GM10847 (cell line): ENCODE results near the gene FAM168A.
A peak's percentile ranks its signal among the peaks of the same experiment; 100 is the strongest.

ENCODE experiments used
- POLR2A ChIP-seq: IDR thresholded peaks from 2 replicates; pipeline ENCODE4 v1.6.1; 2011; ENCODE audit not compliant: insufficient read length; ENCODE audit errors: extremely low read depth

Gene FAM168A

DNA sequence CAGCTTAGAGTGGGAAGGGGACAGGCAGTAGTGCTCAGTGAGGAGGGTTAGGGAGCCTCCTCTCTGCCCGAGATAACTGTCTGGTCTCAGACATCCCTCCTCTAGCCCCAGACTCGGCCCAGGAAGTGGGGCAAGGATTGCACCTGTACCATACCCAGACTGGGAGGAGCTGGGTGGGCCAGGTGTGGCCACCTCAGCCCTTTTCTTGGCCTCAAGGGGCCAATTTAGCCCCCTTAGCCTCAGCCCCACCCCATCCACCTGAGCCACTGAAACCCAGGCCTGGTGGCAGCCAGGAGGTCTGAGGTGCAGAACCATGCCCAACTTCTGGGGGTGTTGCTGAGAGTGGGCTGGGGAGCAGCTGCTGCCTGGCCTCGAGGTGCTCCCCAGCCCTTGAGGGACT is 215.2 kb downstream of the FAM168A start:
- TF ChIP-seq POLR2A = no peak

DNA sequence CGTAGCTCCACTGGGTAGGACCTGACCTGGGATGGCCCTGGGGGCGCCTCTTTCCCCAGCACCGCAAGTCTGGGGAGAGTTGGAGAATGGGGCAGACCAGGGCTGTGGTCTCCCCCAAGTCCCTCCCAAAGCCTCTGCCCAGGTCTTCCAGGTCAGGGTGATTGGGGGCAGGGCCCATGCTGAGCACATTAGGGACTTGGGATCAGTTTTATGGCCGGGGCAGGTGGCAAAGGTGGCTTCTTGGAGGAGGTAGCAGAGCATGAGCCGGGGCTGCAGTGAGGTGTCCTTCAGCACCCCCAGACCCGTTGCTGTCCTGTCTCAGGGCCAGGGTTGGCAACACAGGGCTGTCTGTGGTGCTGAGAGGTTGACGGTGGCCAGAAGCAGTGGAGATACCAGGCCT is 215.7 kb downstream of the FAM168A start:
- no peak for TF ChIP-seq POLR2A

DNA sequence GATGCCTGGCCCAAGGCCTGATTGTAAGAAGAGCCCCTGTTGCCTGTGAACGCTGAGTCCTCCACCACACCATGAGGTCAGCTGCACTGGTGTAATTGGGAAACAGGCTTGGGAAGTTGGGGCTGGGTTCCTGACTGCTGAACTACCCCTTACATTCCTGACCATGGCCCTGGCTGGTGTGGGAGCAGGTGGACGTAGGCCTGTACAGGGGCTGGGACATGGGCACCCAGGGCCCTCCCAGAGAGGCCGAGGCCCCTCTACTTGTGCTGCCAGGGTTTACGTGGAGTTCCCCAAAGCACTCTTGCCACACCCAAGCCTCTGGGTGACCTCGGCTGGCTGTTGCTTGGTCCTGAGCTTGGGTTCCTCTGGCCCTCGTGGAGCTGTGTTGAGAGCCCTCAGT is 216.3 kb downstream of the FAM168A start:
- no peak for TF ChIP-seq POLR2A

DNA sequence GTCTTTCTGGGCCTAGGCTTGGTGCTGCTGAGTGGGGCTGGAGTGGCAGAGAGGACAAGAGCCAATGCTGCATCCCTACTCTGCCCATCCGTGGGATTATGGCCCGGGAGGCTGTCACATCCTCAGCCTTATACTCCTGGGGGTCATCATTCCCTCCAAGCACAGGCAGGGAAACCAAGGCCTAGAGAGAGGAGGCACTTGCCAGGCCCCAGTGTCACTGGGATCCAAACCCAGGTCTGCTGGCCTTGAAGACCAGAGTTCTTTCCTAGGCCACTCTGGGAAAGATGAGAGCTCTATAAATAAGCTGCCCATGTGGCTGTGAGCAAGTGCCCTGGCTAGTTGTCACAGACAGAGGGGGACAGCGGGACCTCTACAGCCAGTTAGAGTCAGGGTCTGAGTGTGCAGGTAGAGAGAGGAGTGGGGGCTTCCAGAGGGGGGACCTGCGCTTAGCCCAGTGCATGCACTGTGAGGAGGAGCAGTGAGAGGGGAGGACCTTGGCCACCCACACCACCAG is 217.0 kb downstream of the FAM168A start:
- TF ChIP-seq POLR2A = no peak

DNA sequence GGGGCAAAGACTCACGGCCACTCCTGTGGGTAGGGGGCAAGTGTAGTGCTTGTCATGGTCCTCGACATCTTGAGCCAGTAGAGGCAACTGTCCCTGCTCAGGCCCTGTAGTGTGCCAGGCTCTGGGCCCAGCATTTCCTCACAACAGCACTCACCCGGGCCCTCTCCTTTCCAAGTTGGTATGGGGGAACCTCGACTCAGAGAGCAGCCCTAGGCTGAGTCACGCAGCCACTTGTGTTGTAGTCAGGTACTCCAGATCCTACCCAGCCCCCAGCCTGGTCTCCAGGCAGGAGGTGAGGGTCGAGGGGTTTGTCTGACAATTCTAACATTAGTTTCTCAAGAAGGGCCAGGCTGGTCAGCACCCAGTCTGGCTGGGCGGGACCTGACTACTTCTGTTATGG is 217.6 kb downstream of the FAM168A start:
- no peak for TF ChIP-seq POLR2A

DNA sequence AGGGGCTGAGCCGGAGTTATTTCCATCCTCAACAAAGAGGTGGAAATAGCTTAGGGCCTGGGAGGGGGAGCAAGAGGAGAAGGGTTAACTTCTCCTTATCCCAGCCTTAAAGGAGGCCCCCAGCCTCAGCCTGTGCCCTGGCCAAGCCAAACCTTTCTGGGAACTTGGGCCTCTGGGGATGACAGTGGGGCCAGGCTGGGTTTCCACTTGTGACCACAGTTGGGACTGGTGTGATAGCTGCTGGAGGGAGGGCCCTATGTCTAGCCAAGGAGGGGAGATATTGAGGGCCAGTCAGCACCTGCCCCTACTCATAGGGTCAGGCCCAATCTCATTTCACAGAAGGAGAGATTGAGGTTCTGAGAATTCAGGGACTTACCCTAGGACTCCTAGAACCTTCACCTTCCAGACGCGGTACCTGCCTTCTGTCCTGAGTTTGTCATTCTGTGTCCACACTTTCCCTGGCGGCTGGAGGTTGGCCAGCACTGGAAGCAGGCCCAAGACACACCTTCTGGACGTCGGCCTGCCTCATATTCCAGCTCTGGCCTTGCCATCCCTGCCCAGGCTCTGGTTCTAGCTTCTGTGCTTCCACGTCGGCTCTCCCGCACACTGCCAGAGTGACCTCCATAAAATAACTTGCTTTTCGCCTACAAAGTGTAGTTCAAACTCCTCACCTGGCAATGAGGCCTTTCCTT is 218.6 kb downstream of the FAM168A start:
- TF ChIP-seq POLR2A = no peak

DNA sequence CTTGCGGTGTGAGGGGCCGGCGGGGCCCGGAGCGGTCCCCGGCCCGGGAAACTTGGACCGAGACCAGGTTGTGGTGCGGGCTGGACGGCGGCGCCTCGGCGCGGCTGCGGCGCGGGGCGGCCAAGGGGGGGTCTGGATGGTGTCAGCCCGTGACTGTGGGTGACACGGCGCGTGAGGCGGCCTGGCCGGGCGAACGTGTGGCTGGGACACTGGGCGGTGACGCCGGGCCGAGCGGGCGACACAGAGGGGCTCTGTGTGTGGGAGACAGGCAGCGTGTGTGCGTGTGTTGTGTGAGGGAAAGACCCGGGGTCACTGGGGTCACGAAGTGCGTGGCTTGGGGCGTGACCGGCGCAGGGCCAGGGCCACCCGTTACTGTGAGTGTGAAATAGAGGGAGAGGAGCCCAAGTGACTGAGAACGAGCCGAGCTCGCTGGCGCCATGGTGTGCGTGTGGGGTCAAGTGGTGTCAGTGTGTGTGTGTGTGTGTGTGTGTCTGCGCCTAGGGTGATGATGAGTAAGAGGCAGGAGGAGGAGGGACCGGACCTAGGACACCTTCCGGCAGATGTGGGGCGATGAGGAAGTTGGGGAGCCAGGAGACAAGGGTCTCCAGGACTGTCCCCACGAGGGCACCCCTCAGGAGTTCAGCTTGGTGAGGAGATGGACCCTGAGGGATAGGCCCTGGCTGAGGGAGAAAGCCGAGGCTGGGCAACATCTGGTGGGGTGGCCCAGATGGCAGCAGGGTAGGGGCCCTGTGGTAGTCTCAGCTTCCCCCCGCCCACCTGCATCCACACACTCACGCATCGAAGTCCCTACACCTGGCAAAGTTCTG is 220.9 kb downstream of the FAM168A start:
- peak; percentile 53 for TF ChIP-seq POLR2A

DNA sequence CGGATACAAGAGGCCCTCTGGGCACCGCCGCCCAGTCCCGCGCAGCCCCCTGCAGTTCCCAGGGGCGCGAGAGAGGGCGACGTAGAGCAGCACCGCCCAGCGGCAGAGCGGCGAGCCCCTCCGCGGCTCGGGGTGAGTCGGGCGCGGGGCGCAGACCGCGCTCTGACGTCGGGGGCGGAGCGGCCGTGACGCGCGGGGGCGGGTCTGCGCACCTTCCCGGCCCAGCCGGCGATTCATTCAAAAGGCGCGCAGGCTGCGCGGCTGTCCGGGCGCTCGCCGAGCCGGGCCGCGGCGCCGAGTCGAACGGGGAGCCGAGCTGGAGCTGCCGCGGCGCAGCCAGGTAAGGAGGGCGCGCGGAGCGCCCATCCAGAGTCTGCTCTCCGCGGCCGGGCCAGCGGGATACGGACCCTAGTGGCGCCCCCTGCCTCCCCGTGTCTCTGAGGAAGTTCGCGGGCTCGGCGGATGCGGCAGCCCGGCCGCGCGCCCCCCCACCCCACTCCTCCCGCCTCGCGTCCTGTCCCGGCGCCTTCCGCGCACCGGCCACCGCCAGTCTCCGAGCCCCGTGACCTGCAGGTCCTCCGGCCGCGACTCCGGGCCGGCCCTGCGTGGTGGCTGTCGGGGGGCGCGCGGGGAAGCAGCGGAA is 221.6 kb downstream of the FAM168A start, which contains the start of gene RELT:
Gene RELT (plus strand): TSS at position 240 of the 643 bp plus-strand sequence. CDS start 12,738 bp downstream, outside the sequence.
- peak; percentile 98 for TF ChIP-seq POLR2A

DNA sequence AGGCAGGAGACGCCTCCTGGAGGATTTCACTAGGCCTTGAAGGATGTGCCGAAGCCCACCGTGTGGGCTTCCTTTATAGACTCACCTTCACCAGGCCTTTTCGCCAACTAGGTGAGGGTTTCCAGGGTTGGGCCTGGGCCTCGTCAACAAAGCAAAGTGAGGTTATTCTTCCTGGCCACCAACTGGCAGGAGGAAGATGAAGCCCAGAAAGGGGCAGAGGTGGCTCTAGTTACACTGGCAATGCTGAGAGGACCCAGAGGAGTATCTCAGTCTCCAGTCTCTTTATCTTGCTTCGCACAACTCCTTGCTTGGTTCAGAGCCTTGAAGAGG is 222.1 kb downstream of the FAM168A start:
- TF ChIP-seq POLR2A = no peak

DNA sequence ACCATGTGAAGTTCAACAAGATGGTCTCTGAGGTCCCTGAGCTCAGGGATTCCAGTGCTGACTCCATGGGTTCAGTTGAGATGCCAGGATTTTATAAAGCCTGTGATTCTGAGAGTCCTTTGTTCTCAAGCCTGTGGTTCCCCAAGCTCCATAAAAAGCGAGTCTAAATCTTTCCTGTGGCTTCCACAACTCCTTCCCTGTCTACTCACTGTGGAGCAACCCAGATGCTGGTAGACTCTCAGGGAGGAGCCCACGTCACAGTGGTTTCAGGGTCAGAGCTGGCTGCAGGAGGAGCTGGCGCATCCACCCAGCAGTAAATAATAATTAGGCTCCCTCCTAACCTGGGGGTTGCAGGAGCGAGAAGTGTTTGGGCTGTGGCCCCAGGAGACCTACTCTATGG is 223.8 kb downstream of the FAM168A start:
- no peak for TF ChIP-seq POLR2A

DNA sequence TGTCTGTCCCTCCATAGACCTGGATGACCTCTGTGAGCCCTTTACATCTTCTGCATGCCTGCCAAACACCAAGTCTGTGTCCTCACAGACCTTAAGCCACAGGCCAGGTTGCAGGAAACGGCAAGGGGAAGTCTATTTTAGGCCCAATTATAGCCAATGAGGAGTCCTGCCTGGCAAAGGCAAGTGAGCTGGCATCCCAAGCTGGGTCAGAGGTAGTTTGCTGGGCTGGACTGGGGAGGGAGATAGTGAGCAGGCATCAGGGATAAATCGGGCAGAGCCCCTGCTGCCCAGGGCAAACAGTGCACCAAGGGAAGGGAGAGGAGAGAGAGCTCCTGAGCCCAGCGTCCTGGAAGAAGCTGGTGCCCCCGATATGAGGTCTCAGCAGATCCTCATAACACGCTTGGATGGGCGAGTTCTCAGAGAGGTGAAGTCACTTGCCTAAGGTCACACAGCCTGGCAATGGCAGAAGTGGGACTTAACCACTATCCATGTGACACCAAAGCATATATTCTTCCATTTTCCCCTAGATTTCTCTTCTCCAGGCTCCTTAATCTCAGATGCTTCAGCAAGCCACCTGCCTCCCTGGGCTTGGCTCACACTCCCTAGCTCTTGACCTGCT is 225.4 kb downstream of the FAM168A start:
- TF ChIP-seq POLR2A = no peak

DNA sequence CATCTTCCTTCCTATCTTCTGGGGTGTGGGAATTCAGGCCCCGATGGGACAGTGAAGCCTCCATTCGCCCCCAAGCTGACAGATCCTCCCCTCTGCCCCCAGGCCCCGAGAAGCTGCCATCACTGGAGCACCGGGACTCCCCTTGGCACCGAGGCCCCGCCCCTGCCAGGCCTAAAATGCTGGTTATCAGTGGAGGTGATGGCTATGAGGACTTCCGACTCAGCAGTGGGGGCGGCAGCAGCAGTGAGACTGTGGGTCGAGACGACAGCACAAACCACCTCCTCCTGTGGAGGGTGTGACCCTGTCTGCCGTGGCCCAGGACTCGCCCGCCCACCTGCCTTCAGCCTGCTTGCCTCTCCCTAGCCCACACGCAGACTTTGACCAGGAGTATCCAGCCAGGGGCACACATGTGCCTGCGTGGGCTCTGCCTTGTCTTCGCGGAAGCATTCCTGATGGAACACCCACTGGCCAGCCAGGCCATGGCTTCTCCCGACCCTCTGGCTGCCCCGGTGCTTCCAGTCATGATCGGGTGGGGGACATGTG is 230.4 kb downstream of the FAM168A start:
- TF ChIP-seq POLR2A = no peak

DNA sequence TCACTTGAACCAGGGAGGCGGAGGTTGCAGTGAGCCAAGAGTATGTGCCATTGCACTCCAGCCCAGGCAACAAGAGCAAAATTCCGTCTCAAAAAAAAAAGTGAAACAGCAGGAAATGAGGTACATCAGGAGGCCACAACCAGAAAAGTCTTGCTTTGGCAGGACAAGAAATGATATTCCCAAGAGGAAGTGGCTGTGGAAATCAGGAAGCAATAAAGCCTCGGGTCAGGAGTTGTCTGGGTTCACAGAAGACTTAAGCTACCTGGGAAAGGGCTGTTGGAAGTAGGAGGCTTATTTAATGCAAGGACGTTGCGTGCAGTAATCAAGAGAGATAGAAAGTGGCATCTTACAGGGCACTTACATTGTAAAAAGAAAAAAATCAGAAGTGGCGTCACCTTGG is 231.0 kb downstream of the FAM168A start:
- no peak for TF ChIP-seq POLR2A

DNA sequence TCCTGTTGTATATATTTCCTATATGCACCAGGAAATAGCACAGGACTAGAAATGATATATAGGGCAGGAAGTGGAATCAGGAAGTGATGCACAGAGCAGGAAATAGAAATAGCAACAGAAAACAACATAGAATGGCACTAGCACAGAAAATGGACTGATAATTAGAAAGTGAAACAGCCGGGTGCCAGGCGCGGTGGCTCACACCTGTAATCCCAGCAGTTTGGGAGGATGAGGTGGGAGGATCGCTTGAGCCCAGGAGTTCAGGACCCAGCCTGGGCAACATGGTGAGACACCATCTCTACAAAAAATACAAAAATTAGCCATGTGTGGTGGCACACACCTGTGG is 231.7 kb downstream of the FAM168A start:
- no peak for TF ChIP-seq POLR2A
